HG02623 (cell line): ENCODE measurements around the gene MAP3K6.

Source experiments
- ATAC-seq: cut with Tn5 transposase; IDR thresholded peaks from one replicate; pipeline ENCODE4 v1.9.1; 2021; ENCODE audit warnings: moderate library complexity; ENCODE audit not compliant: unreplicated experiment

MAP3K6 gene

GRCh38 chr1:27307874-27308598 is 58.7 kb downstream of the MAP3K6 start:
- ATAC-seq = no peak

DNA sequence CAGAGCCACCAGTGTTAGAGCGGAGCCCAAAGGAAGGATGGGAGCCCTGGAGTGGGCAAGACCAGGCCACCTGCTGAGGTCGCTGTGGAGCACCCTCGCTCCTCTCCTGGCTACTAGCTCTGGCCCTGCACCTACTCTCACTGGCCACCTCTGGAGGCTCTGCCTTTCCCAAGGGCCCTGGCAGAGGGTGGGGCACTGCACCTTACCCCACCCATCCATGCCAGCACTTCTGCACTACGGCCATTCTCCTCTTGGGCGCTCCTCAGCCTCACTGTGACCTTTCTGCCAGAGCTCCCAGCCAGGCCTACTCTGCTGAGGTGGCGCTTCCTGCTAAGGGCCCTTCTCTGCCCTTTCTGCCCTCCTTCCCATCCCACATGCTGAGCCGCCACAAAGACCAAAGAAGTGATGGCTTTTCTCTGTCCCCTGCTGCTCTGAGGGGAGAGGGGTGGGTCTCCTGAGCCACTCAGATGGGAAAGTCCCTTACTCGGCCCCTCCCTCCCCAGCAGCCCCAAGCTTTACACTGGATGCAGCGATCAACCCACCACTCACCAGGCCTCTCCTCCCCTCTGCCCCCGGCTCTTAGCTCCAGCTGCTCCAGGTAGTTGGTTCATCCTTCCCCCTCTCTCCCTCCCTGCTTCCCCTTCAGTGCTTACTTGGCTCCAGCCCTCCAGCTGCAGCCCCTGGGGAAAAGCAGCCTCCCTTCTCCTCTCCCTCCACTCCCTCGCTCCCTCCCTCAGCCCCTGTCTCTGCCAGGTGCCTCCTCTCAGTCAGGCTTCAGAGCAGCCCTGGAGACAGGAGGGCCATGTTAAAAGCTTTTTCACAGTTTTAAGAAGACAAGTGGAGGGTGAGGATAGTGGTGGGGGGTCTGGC is 59.6 kb downstream of the MAP3K6 start:
- ATAC-seq = no peak

DNA sequence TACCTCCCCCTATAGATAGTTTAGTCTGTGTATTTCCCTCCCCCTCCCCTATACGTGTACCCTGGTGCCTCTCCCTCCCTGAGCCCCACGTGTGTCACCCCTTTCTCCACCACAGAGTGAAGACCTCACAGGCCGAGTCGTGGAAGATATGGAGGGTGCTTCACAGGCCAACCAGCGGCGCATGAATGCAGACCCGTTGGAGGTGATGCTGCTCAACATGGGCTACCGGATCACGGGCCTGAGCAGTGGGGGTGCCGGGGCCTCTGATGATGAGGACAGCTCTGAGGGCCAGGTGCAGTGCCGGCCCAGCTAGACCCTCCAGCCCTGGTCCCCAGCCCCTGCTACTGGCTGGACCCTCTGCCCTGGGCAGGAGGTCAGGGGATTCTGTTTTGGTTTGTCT is 60.7 kb downstream of the MAP3K6 start:
- no peak for ATAC-seq
